ENCODE measurements around the gene FSTL1. TPM values are rescaled to one million over a fixed set of nuclear protein-coding genes. Genes with fewer than 3 reads are reported as not detected.
A peak's percentile ranks its signal among the peaks of the same experiment; 100 is the strongest.
"Not testable (repeated sequence)": the region's sequence is repeated elsewhere in the genome, so short reads cannot be mapped to it uniquely, and the experiment has no call there.

Gene FSTL1
- polyA plus RNA-seq, 1 donor = 471 TPM

- DNase-seq = no peak
These were observed 33.9 kb downstream of the FSTL1 start for GRCh38 chr3:120416868-120417267.

- no peak for DNase-seq
These were observed 35.0 kb downstream of the FSTL1 start for GRCh38 chr3:120415756-120416155.

GRCh38 chr3:120410541-120410940 lies 40.3 kb downstream of the FSTL1 start:
- DNase-seq = peak; percentile 64

GRCh38 chr3:120410116-120410515 lies 40.7 kb downstream of the FSTL1 start:
- no peak for DNase-seq

- DNase-seq = no peak
These were observed 43.1 kb downstream of the FSTL1 start for GRCh38 chr3:120407508-120408287.

- no peak for DNase-seq
These were observed 45.9 kb downstream of the FSTL1 start for GRCh38 chr3:120404876-120405275.

GRCh38 chr3:120402257-120402656 lies 48.5 kb downstream of the FSTL1 start:
- DNase-seq = no peak

- no peak for DNase-seq
These were observed 51.4 kb downstream of the FSTL1 start for GRCh38 chr3:120399372-120399771.

GRCh38 chr3:120396469-120396868 lies 54.3 kb downstream of the FSTL1 start:
- DNase-seq = no peak

- DNase-seq = no peak
These were observed 56.4 kb downstream of the FSTL1 start for GRCh38 chr3:120394347-120394746.

- no peak for DNase-seq
These were observed 57.0 kb downstream of the FSTL1 start for GRCh38 chr3:120393761-120394160.

GRCh38 chr3:120393243-120393642 lies 57.5 kb downstream of the FSTL1 start:
- DNase-seq = no peak

- no peak for DNase-seq
These were observed 67.8 kb downstream of the FSTL1 start for GRCh38 chr3:120382941-120383447.

GRCh38 chr3:120381503-120381902 lies 69.3 kb downstream of the FSTL1 start:
- no peak for DNase-seq

- DNase-seq = not testable (repeated sequence)
These were observed 72.8 kb downstream of the FSTL1 start for GRCh38 chr3:120377948-120378347.

- DNase-seq = no peak
These were observed 80.3 kb downstream of the FSTL1 start for GRCh38 chr3:120370463-120370862.

GRCh38 chr3:120369037-120369467 lies 81.7 kb downstream of the FSTL1 start:
- no peak for DNase-seq

- DNase-seq = no peak
These were observed 82.6 kb downstream of the FSTL1 start for GRCh38 chr3:120368172-120368571.

GRCh38 chr3:120364821-120365220 lies 86.0 kb downstream of the FSTL1 start:
- DNase-seq = no peak

- DNase-seq = no peak
These were observed 86.7 kb downstream of the FSTL1 start for GRCh38 chr3:120364101-120364500.

- DNase-seq = no peak
These were observed 93.0 kb downstream of the FSTL1 start for GRCh38 chr3:120357807-120358206.

- no peak for DNase-seq
These were observed 95.3 kb downstream of the FSTL1 start for GRCh38 chr3:120355486-120355885.

GRCh38 chr3:120353463-120353862 lies 97.3 kb downstream of the FSTL1 start:
- no peak for DNase-seq

GRCh38 chr3:120352017-120352416 lies 98.8 kb downstream of the FSTL1 start:
- DNase-seq = no peak
